Inflammatory macrophage (primary cell): Measurements from ENCODE around the gene KCNE3.

Experiments
- DNase-seq, 2 donors: peaks; one replicate each; pipeline ENCODE4 v3.0.0-alpha.2; 2020 to 2022
- total RNA-seq, 18 experiments: gene quantifications; one replicate each; lab custom pipeline; 2026; ENCODE audit warnings: mixed read lengths in 6 of 18, inconsistent platforms in 2 of 18; lab: John Stamatoyannopoulos, UW

Gene KCNE3
- 4.0 to 179 (median 96.5) reads per million in 18 experiments for total RNA-seq

DNA sequence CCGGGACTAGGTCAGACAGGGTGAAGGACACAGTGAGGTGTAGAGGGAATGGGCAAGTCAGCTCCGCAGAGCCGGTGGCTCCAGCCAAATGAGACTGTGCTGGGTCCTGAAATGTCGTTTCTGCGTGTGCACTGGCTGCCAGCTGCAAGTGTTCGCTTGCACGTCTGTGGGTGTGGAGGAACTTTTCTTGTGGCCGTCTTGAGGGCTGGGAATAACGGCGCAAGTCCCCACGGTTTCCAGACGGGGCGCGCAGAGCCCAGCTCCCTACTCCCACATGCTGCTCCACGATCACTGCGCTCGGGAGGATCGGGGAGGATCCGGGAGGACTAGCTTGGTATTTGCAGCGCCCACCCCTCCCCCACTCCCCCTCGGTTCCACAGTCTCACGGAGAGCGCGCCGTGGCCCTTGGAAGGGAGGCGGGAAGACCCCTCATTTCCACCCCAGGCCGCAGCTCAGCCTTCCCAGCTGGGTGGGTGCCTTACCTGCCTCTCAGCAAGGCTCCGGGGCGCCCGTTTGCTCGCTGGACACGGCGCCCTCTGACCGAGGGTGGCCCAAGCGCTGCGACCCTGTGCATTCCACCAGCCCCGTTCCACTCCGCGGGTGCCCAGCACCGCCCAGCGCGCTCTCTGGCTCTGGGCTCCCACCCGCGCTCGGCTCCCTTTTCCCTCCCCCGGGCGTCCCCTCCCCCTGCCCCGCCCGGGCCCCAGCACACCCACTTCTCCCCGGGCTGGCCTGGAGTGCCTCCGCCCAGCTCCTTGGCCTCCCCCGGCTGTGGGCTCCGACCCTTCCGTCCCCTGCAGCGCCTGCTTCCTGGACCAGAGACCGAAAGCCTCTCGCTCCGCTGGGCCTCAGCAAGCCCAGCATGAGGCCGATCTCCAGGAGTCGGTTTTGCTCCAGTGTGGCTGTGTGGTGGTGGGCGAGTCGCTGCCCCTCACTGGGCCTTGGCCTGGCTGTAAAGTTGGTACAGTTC is at the start of gene KCNE3:
Gene KCNE3, minus strand, starts transcription at position 634 of the 970 bp plus-strand sequence. CDS start 9,986 bp downstream, outside the sequence.
- DNase-seq = peak; percentile 40 to 64

DNA sequence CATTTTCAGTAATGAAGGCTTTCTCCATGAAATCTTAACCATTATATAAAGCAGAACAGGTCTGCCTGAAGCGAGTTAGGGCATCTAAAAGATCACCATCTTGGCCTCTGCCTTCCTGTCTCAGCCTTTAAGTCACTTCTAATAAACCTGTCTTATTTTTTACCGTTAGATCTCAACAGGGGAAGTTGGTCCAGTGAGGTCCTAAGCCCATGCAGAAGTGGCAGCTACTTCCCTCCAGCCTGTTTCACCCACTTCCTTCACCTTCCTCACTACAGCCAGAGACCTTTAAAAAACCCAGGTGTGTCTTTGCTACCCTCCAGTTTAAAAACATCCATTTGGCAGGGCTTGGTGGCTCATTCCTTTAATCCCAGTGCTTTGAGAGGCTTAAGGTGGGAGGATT is 40.2 kb upstream of the KCNE3 start:
- peak in 1 of 2 donors; percentile 11 for DNase-seq

DNA sequence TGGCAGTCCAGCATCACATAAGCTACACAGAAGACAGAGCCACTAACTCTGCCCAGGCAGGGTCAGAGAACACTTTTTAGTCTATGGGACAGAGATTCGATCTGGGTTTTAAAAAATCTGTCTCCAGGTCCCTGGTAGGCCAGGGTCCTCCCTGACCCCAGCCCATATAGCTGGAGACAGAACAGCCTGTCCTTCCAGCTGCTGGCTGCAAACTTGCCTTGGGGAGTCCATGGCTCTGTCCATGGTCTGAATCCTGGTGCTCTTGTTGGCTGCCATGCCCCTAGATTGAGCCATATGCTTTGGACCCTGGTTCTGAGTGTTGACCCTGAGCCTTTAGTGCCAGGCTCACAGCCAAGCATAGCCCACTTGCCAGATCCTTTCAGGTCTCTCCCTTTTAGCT is 39.5 kb upstream of the KCNE3 start:
- DNase-seq = no peak

- no peak for DNase-seq
Observed at GRCh38 chr11:74505911-74506310, 38.6 kb upstream of the KCNE3 start.

- DNase-seq = no peak
Observed at GRCh38 chr11:74504100-74504691, 36.8 kb upstream of the KCNE3 start.

- DNase-seq = no peak
Observed at GRCh38 chr11:74494916-74495315, 27.6 kb upstream of the KCNE3 start.

- DNase-seq = no peak
Observed at GRCh38 chr11:74493791-74494630, 26.7 kb upstream of the KCNE3 start.

GRCh38 chr11:74492974-74493790 is 25.8 kb upstream of the KCNE3 start, which contains the start of gene LIPT2:
Gene LIPT2 (minus strand): TSS chr11:74493724. CDS start chr11:74493703, 21 bp downstream.
- peak; percentile 97 to 99 for DNase-seq

- no peak for DNase-seq
Observed at GRCh38 chr11:74492084-74492483, 24.7 kb upstream of the KCNE3 start.

- DNase-seq = peak; percentile 52 to 71
Observed at GRCh38 chr11:74490941-74491340, 23.6 kb upstream of the KCNE3 start.

DNA sequence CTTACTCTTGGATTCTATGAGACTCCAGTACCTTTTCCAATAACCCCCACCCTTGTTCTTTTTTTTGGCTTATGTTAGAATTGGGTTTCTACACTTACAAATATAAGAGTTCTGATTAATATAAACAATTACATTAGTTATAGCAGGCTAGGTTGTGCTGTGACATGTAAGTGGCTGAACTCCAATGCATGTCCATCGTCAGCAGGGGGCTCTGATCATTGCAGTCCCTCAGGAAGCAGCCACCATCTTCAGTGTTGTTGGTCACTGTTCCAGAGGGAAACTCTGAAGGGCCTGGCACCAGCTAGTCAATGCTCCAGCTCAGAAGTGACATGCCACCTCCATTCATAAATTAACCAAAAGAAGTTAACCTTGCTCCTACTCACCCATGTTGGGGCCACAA is 20.5 kb upstream of the KCNE3 start:
- no peak for DNase-seq

- DNase-seq = no peak
Observed at GRCh38 chr11:74485868-74486267, 18.5 kb upstream of the KCNE3 start.

- no peak for DNase-seq
Observed at GRCh38 chr11:74480688-74481417, 13.5 kb upstream of the KCNE3 start.

GRCh38 chr11:74479732-74480123 is 12.4 kb upstream of the KCNE3 start:
- DNase-seq = no peak

GRCh38 chr11:74478877-74479731 is 11.8 kb upstream of the KCNE3 start:
- DNase-seq = no peak

- DNase-seq = peak; percentile 41 to 47
Observed at GRCh38 chr11:74476536-74476935, 9.2 kb upstream of the KCNE3 start.

DNA sequence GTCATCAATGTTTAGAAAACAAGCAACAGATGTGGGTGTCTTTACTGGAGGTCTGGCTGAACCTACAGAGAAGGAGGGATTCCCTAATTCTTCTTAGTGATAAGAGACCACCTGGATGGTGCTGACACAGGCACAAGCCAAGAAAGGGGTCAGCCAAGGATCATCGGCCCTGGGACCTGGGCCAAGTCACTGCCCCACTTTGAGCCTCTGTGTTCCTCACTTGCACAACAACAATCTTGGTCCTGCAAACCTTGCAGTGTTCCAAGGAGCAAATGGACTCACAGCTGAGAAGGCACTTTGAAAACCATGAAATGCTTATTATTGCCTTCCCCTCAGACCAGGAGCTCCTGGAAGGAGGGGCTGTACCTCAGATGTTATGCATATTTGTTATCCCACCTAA is 7.0 kb upstream of the KCNE3 start:
- DNase-seq = no peak

DNA sequence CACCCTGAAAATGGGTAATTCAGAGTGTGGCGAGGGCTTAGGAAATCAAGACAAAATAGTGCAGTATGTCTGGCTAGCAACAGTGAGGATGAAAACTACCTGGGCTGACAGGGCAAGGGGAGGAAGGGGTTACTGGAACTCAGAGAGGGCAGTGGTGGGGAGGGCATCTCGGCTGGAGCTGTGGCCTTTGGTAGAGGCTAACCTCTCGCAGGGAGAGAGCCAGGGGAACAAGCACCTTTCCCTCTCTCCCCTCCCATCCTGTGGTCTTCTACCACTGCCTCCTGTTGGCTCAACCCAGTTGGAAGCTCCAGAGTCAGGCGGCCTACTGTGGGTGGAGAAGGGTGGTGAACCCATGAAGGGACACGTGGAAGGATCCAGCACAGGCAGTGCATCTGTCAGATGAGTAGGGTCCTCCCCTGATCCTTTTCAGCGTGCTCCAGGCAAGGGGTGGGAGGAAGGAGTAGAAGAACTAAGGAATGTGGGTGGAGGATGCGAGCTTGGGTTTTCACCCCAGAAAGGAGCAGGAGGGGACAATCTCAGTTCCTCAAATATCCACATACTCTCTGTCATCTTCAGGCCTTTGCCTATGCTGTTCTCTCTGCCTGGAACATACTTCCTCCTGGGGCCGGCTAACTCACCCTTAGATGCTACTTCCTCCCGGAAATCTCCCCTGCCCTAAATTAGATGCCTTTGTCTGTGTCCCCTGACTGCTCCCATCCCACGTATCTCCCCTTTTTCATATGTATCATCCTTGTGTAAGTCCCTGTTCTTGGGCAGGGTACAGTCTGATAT is 6.2 kb upstream of the KCNE3 start:
- peak; percentile 86 to 88 for DNase-seq
